Lower lobe of right lung (tissue), 2 donors: ENCODE measurements around the gene MITF. TPM values are rescaled to one million over a fixed set of nuclear protein-coding genes. Genes with fewer than 3 reads are reported as not detected.

Source experiments
- ATAC-seq, 2 donors: fragments of 200-7000 bp; cut with Tn5 transposase; one replicate each; pipeline ENCODE4 v1.9.1; 2020 to 2022; ENCODE audit warnings: mild to moderate bottlenecking in 2 of 2, moderate library complexity in 2 of 2
- DNase-seq: peaks from one replicate; pipeline ENCODE4 v3.0.0-alpha.2; 2020
- H3K27ac ChIP-seq: fragments of 200-600 bp; one replicate; pipeline ENCODE4 v1.8.0; 2022
- H3K27me3 ChIP-seq: fragments of 200-600 bp; one replicate; pipeline ENCODE4 v1.8.0; 2022; ENCODE audit warnings: low read depth
- H3K36me3 ChIP-seq: fragments of 200-600 bp; one replicate; pipeline ENCODE4 v1.8.0; 2022; ENCODE audit warnings: mild to moderate bottlenecking
- H3K4me1 ChIP-seq: fragments of 200-600 bp; one replicate; pipeline ENCODE4 v1.8.0; 2022
- H3K4me3 ChIP-seq: fragments of 200-600 bp; one replicate; pipeline ENCODE4 v1.8.0; 2022; ENCODE audit warnings: mild to moderate bottlenecking
- H3K9me3 ChIP-seq: fragments of 200-600 bp; one replicate; pipeline ENCODE4 v1.8.0; 2022
- CTCF ChIP-seq: fragments of 200-600 bp; IDR thresholded peaks from one replicate; pipeline ENCODE4 v1.8.0; 2022; ENCODE audit warnings: antibody characterized with exemption, mild to moderate bottlenecking
- intact Hi-C: fragments of 100-400 bp; cut with DNase I; formaldehyde crosslinking; loops from one replicate; pipeline ENCODE4 v1.11.0; 2022
- total RNA-seq: library from RNA; stranded (reverse); fragmentation: NEBNext Ultra II Directional; extraction: Animal tissue kit (Norgen Biotek cat#: 25700); gene quantifications from one replicate; pipeline ENCODE4 v1.2.1, GENCODE V29; 2021
- donor health status: DM: no; HTN: yes; CAD: no; lungs with severe emphysema.

MITF gene
- total RNA-seq, 1 donor from 2014 or later: 45.1 TPM

- H3K4me3 ChIP-seq: no peak overlapping the region
- peaks cover 5% of the 10 kb centered on the region for H3K4me1 ChIP-seq
- H3K27me3 ChIP-seq: no peaks in the 10 kb centered on the region
- DNase-seq (no peak), ATAC-seq (no peak)
- intact Hi-C loops: no loop called here
- no peaks in the 10 kb centered on the region for H3K36me3 ChIP-seq
- H3K27ac ChIP-seq: no peak overlapping the region
- no peak for TF ChIP-seq CTCF
- no peaks in the 10 kb centered on the region for H3K9me3 ChIP-seq
These were observed 84.5 kb downstream of the MITF start for GRCh38 chr3:69823743-69824142.

- DNase-seq (no peak), ATAC-seq (peak in 1 of 2 donors; percentile 38)
- Histone ChIP-seq H3K27me3 (no peaks in the 10 kb centered on the region), H3K4me1 (peaks cover 1% of the 10 kb centered on the region), H3K9me3 (no peaks in the 10 kb centered on the region), H3K4me3 (no peak overlapping the region), H3K36me3 (no peaks in the 10 kb centered on the region), H3K27ac (no peak overlapping the region)
- no peak for TF ChIP-seq CTCF
- intact Hi-C loops: no loop called here
These were observed 86.2 kb downstream of the MITF start for GRCh38 chr3:69825446-69825845.

GRCh38 chr3:69827127-69827526 is 87.9 kb downstream of the MITF start:
- Histone ChIP-seq H3K4me1 (no peaks in the 10 kb centered on the region), H3K9me3 (no peaks in the 10 kb centered on the region), H3K27ac (no peak overlapping the region), H3K36me3 (no peaks in the 10 kb centered on the region), H3K27me3 (no peaks in the 10 kb centered on the region), H3K4me3 (no peak overlapping the region)
- DNase-seq (no peak), ATAC-seq (no peak)
- TF ChIP-seq CTCF: no peak
- intact Hi-C loops: no loop called here

DNA sequence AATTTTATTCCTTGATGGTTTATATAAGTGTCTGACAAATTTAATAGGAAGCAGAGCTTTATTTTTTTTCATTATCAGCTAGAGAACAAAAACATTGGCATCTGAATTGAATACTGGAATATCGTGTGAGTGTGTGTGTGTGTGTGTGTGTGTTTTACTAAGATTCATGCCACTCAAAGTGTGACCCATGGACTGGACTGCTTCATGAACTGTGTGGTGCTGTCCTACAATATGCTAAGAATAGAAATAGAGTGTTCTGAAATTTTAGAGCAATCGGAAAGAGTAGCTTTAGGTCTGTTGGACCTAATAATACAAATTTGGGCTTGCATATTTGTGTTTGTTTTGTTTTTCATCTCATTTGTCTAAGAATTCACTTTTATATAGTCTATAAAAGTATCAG is 89.6 kb downstream of the MITF start:
- ATAC-seq (no peak), DNase-seq (no peak)
- Histone ChIP-seq H3K4me1 (no peaks in the 10 kb centered on the region), H3K9me3 (no peaks in the 10 kb centered on the region), H3K27ac (no peak overlapping the region), H3K36me3 (no peaks in the 10 kb centered on the region), H3K4me3 (no peak overlapping the region), H3K27me3 (no peaks in the 10 kb centered on the region)
- TF ChIP-seq CTCF: no peak
- intact Hi-C loops: no loop called here

GRCh38 chr3:69830147-69830546 is 90.9 kb downstream of the MITF start:
- no peaks in the 10 kb centered on the region for H3K36me3 ChIP-seq
- H3K4me1 ChIP-seq: no peaks in the 10 kb centered on the region
- no peak for DNase-seq
- TF ChIP-seq CTCF: no peak
- peak; percentile 48 to 51 for ATAC-seq
- intact Hi-C loops: no loop called here
- no peaks in the 10 kb centered on the region for H3K9me3 ChIP-seq
- no peak overlapping the region for H3K27ac ChIP-seq
- H3K27me3 ChIP-seq: no peaks in the 10 kb centered on the region
- H3K4me3 ChIP-seq: no peak overlapping the region

- no peaks in the 10 kb centered on the region for H3K36me3 ChIP-seq
- H3K27ac ChIP-seq: no peak overlapping the region
- H3K27me3 ChIP-seq: no peaks in the 10 kb centered on the region
- H3K9me3 ChIP-seq: no peaks in the 10 kb centered on the region
- no peak for DNase-seq
- H3K4me1 ChIP-seq: no peaks in the 10 kb centered on the region
- TF ChIP-seq CTCF: no peak
- intact Hi-C loops: no loop called here
- no peak overlapping the region for H3K4me3 ChIP-seq
- ATAC-seq: no peak
These were observed 92.5 kb downstream of the MITF start for GRCh38 chr3:69831737-69832136.
